GM23338 (cell line): ENCODE results near the gene MAP4K3.

Experiments
- CTCF ChIP-seq, 2 experiments: fragments of 200-600 bp in 1 of 2; sonication (generic) in 1 of 2; conservative IDR thresholded peaks; 2 replicates each; pipeline versions ENCODE4 v1.5.1 to v1.6.1; 2016 to 2017; ENCODE audit warnings: antibody characterized with exemption in 2 of 2, low read depth in 2 of 2, mild to moderate bottlenecking in 2 of 2, moderate library complexity in 1 of 2
- POLR2AphosphoS5 ChIP-seq: IDR thresholded peaks from 2 replicates; pipeline ENCODE4 v1.6.1; 2016; ENCODE audit warnings: antibody characterized with exemption, low read depth
- REST ChIP-seq: IDR thresholded peaks from one replicate; pipeline ENCODE4 v1.6.1; 2018; ENCODE audit warnings: antibody characterized with exemption; ENCODE audit not compliant: unreplicated experiment

GRCh38 chr2:39313575-39313974 is 123.5 kb downstream of the MAP4K3 start:
- TF ChIP-seq POLR2AphosphoS5 = no peak
- no peak for TF ChIP-seq REST
- no peak for TF ChIP-seq CTCF (conservative IDR thresholded peaks at IDR 0.05; ENCODE audit: low read depth in 2 of 2)
